Pancreas (tissue), 10 donors: Measurements from ENCODE around the gene AGFG1. TPM values are rescaled to one million over a fixed set of nuclear protein-coding genes. Genes with fewer than 3 reads are reported as not detected.

Experiments used
- ATAC-seq, 4 donors: fragments of 200-7000 bp; cut with Tn5 transposase; one replicate each; pipeline versions ENCODE4 v1.8.0 to v1.9.1; 2020; ENCODE audit warnings: mild to moderate bottlenecking in 4 of 4, moderate library complexity in 4 of 4
- DNase-seq, 6 donors: peaks; one replicate each; pipeline ENCODE4 v3.0.0-alpha.2; 2020
- FAIRE-seq: peaks from 2 replicates; lab custom pipeline; 2012; peaks lifted over from hg19 to GRCh38; lab: Jason Lieb, UNC
- H3K27ac ChIP-seq, 4 donors: fragments of 200-600 bp; sonication (generic); 1 replicate in 3 of 4; 2 replicates in 1 of 4; pipeline versions ENCODE4 v1.5.0 to v1.8.0; 2020
- H3K27me3 ChIP-seq, 4 donors: fragments of 200-600 bp; one replicate each; pipeline ENCODE4 v1.8.0; 2021
- H3K36me3 ChIP-seq, 3 donors: fragments of 200-600 bp; sonication (generic) in 1 of 3; one replicate each; pipeline versions ENCODE4 v1.5.0 to v1.8.0; 2020 to 2021
- H3K4me1 ChIP-seq, 3 donors: fragments of 200-600 bp; one replicate each; pipeline ENCODE4 v1.8.0; 2021
- H3K4me3 ChIP-seq, 4 donors: fragments of 200-600 bp; sonication (generic) in 2 of 4; one replicate each; pipeline versions ENCODE4 v1.5.0 to v1.8.0; 2020 to 2021
- H3K9me3 ChIP-seq, 4 donors: fragments of 200-600 bp; one replicate each; pipeline ENCODE4 v1.8.0; 2021
- WGBS, 2 donors: extraction: QIAGEN DNeasy Blood & Tissue Kit; methylation state at CpG; one replicate each; pipeline ENCODE4 v1.1.7; 2013; 5-methylcytosine and 5-hydroxymethylcytosine counted together
- intact Hi-C, 3 donors: fragments of 100-400 bp; cut with DNase I; formaldehyde crosslinking; loops; one replicate each; pipeline versions ENCODE4 v1.11.1 to v1.14.2; 2022
- polyA plus RNA-seq, 2 donors: library from polyadenylated mRNA; stranded (reverse); fragments of 200-250 nt; gene quantifications; one replicate each; pipeline ENCODE4 v1.2.3, GENCODE V29; 2013
- total RNA-seq, 6 donors: library from RNA; stranded (reverse); fragmentation: NEBNext Ultra II Directional in 4 of 6; extraction: Animal tissue kit (Norgen Biotek cat#: 25700) in 4 of 6; gene quantifications; one replicate each; pipeline versions ENCODE4 v1.2.1 to v1.2.4, GENCODE V29; 2021 to 2023
- TF ChIP-seq, protein P1 (sequence below), 4 donors: fragments of 200-600 bp; sonication (generic) in 3 of 4; IDR thresholded peaks; one replicate each; pipeline versions ENCODE4 v1.5.0 to v1.8.0; 2021; ENCODE audit warnings: antibody characterized with exemption in 4 of 4
- donor health status: healthy with polysubstance abuse.
- donor health status: DM: no; HTN: no; CAD: no; lungs with moderate emphysema.
- donor health status: DM: no; HTN: no; CAD: no.
- donor health status: control.
- donor health status: control.
- donor health status: Bipolar disorder and iron deficiency.
- donor health status: DM: yes; HTN: yes; CAD: no.
- donor health status: DM: no; HTN: no; CAD: no.
- donor health status: DM: no; HTN: no; CAD: no.
- donor health status: DM: yes; HTN: yes; CAD: no.

Gene AGFG1
- total and polyA plus RNA-seq, 8 donors, result 9.0 to 39.7 (median 25.9) TPM

- Histone ChIP-seq H3K9me3 (no peaks in the 10 kb centered on the region), H3K4me3 (no peak overlapping the region), H3K36me3 (no peaks in the 10 kb centered on the region), H3K27me3 (no peaks in the 10 kb centered on the region), H3K27ac (no peak overlapping the region), H3K4me1 (peaks cover 7 to 46% (median 15%) of the 10 kb centered on the region in 3 donors)
- ATAC-seq (peak in 3 of 4 donors; percentile 67 to 72 (median 70)), DNase-seq (no peak), FAIRE-seq (no peak)
- WGBS, 2 donors, result 55 to 68% methylated on average over 2 of the region's 2 CpGs
- intact Hi-C loops, result no loop called here
- TF ChIP-seq, protein P1, sequence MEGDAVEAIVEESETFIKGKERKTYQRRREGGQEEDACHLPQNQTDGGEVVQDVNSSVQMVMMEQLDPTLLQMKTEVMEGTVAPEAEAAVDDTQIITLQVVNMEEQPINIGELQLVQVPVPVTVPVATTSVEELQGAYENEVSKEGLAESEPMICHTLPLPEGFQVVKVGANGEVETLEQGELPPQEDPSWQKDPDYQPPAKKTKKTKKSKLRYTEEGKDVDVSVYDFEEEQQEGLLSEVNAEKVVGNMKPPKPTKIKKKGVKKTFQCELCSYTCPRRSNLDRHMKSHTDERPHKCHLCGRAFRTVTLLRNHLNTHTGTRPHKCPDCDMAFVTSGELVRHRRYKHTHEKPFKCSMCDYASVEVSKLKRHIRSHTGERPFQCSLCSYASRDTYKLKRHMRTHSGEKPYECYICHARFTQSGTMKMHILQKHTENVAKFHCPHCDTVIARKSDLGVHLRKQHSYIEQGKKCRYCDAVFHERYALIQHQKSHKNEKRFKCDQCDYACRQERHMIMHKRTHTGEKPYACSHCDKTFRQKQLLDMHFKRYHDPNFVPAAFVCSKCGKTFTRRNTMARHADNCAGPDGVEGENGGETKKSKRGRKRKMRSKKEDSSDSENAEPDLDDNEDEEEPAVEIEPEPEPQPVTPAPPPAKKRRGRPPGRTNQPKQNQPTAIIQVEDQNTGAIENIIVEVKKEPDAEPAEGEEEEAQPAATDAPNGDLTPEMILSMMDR (IDR thresholded peaks at IDR 0.05), result no peak
Observed at GRCh38 chr2:227479865-227480475, 8.0 kb downstream of the AGFG1 start.

DNA sequence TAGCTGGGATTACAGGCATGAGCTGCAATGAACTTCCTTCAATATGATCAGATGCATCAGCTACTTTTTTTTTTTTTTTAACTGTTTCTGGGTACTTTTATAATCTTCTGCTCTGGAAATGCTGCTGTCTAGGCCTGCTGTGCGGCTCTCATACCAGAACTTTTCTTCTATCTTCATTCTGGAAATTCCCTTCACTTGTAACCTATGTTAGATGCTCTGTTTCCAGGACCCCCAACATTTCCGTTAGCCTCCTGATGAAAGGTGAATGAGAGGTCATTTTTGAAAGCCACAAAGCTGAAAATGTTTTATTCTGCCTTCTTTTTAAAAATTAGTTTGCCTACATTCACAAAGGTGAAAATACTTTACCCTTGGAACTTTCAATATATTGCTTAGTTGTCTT, 8.6 kb downstream of the AGFG1 start:
- Histone ChIP-seq H3K9me3 (no peaks in the 10 kb centered on the region), H3K27ac (no peak overlapping the region), H3K36me3 (no peaks in the 10 kb centered on the region), H3K27me3 (no peaks in the 10 kb centered on the region), H3K4me1 (peaks cover 7 to 45% (median 15%) of the 10 kb centered on the region in 3 donors), H3K4me3 (no peak overlapping the region)
- TF ChIP-seq, protein P1 (IDR thresholded peaks at IDR 0.05), result no peak
- FAIRE-seq (no peak), DNase-seq (no peak), ATAC-seq (no peak)
- intact Hi-C loops, result no loop called here
- 77 to 79% methylated on average over 2 of the region's 2 CpGs for WGBS, 2 donors

- H3K36me3 ChIP-seq, result no peaks in the 10 kb centered on the region
- H3K9me3 ChIP-seq, result no peaks in the 10 kb centered on the region
- H3K27ac ChIP-seq, result no peak overlapping the region
- DNase-seq, result no peak
- TF ChIP-seq, protein P1 (IDR thresholded peaks at IDR 0.05), result no peak
- H3K4me3 ChIP-seq, result no peak overlapping the region
- H3K4me1 ChIP-seq, result peaks cover 7 to 36% (median 15%) of the 10 kb centered on the region in 3 donors
- ATAC-seq, result peak in 1 of 4 donors; percentile 32
- 86 to 89% methylated on average over 1 of the region's 1 CpG for WGBS, 2 donors
- intact Hi-C loops, result no loop called here
- H3K27me3 ChIP-seq, result no peaks in the 10 kb centered on the region
- FAIRE-seq, result no peak
Observed at GRCh38 chr2:227482638-227483340, 10.8 kb downstream of the AGFG1 start.

GRCh38 chr2:227485429-227485828, 13.5 kb downstream of the AGFG1 start:
- no peak overlapping the region for H3K27ac ChIP-seq
- no peak for DNase-seq
- no peak for ATAC-seq
- no peaks in the 10 kb centered on the region for H3K27me3 ChIP-seq
- no peaks in the 10 kb centered on the region for H3K9me3 ChIP-seq
- H3K4me1 ChIP-seq, result peaks cover 7 to 22% (median 9%) of the 10 kb centered on the region in 3 donors
- FAIRE-seq, result no peak
- TF ChIP-seq, protein P1 (IDR thresholded peaks at IDR 0.05), result no peak
- 100% methylated on average over 1 of the region's 1 CpG for WGBS, 2 donors
- H3K4me3 ChIP-seq, result no peak overlapping the region
- intact Hi-C loops, result no loop called here
- no peaks in the 10 kb centered on the region for H3K36me3 ChIP-seq

- no peak for ATAC-seq
- WGBS, 2 donors, result 82 to 93% methylated on average over 2 of the region's 2 CpGs
- TF ChIP-seq, protein P1 (IDR thresholded peaks at IDR 0.05), result no peak
- H3K4me3 ChIP-seq, result no peak overlapping the region
- no peaks in the 10 kb centered on the region for H3K27me3 ChIP-seq
- no peaks in the 10 kb centered on the region for H3K36me3 ChIP-seq
- no peaks in the 10 kb centered on the region for H3K9me3 ChIP-seq
- DNase-seq, result no peak
- no peak overlapping the region for H3K27ac ChIP-seq
- intact Hi-C loops, result no loop called here
- no peak for FAIRE-seq
- H3K4me1 ChIP-seq, result peaks cover 7 to 19% (median 12%) of the 10 kb centered on the region in 3 donors
Observed at GRCh38 chr2:227486688-227487087, 14.7 kb downstream of the AGFG1 start.
